GM23248 (cell line): ENCODE measurements around the gene KIF16B.

Experiments used
- EZH2 ChIP-seq: fragments of 200-600 bp; sonication (generic); IDR thresholded peaks from 2 replicates; pipeline ENCODE4 v1.6.1; 2018; ENCODE audit warnings: antibody characterized with exemption, mild to moderate bottlenecking; ENCODE audit not compliant: insufficient read depth, poor library complexity, severe bottlenecking
- EZH2phosphoT487 ChIP-seq: fragments of 200-600 bp; sonication (generic); IDR thresholded peaks from 2 replicates; pipeline ENCODE4 v1.6.1; 2018; ENCODE audit warnings: antibody characterized with exemption, moderate library complexity, mild to moderate bottlenecking, low read depth; ENCODE audit not compliant: insufficient read depth

GRCh38 chr20:16434062-16434664, 139.1 kb downstream of the KIF16B start:
- TF ChIP-seq EZH2, result no peak
- no peak for TF ChIP-seq EZH2phosphoT487
